Esophagus muscularis mucosa (tissue), 4 donors: ENCODE results near the gene HIP1R. TPM values are rescaled to one million over a fixed set of nuclear protein-coding genes. Genes with fewer than 3 reads are reported as not detected.

ENCODE experiments used
- DNase-seq: peaks from one replicate; pipeline ENCODE4 v3.0.0-alpha.2; 2017; ENCODE audit errors: extremely low spot score
- H3K27ac ChIP-seq, 4 donors: fragments of 200-600 bp; sonication (generic); replicated peaks in 1 of 4; 1 replicate in 3 of 4; 2 replicates in 1 of 4; pipeline ENCODE4 v1.5.1; 2016 to 2019; ENCODE audit warnings: mild to moderate bottlenecking in 1 of 4
- H3K27me3 ChIP-seq, 4 donors: fragments of 200-600 bp; sonication (generic); one replicate each; pipeline versions ENCODE4 v1.5.1 to v1.6.0; 2016 to 2019
- H3K36me3 ChIP-seq, 4 donors: fragments of 200-600 bp; sonication (generic); one replicate each; pipeline ENCODE4 v1.5.1; 2016 to 2019
- H3K4me1 ChIP-seq, 4 donors: fragments of 200-600 bp; sonication (generic); one replicate each; pipeline ENCODE4 v1.5.1; 2016 to 2019
- H3K4me3 ChIP-seq, 4 donors: fragments of 200-600 bp; sonication (generic); 1 replicate in 2 of 4; 2 replicates in 2 of 4; pipeline ENCODE4 v1.5.1; 2016 to 2019; ENCODE audit warnings: mild to moderate bottlenecking in 4 of 4, moderate library complexity in 1 of 4
- H3K9me3 ChIP-seq, 4 donors: fragments of 200-600 bp; sonication (generic); 1 replicate in 3 of 4; 2 replicates in 1 of 4; pipeline ENCODE4 v1.5.1; 2016 to 2019
- CTCF ChIP-seq, 3 experiments: fragments of 200-600 bp in 2 of 3; fragments of 450-650 bp in 1 of 3; sonication (generic) in 2 of 3; IDR thresholded peaks; one replicate each; pipeline ENCODE4 v1.5.1; 2017 to 2019; ENCODE audit warnings: antibody characterized with exemption in 3 of 3, mild to moderate bottlenecking in 2 of 3, moderate library complexity in 1 of 3
- EP300 ChIP-seq: sonication (generic); formaldehyde crosslinking; IDR thresholded peaks from one replicate; pipeline ENCODE4 v1.6.1; 2017; ENCODE audit warnings: antibody characterized with exemption
- POLR2A ChIP-seq: fragments of 450-650 bp; IDR thresholded peaks from one replicate; pipeline ENCODE4 v1.6.1; 2017; ENCODE audit warnings: antibody characterized with exemption, moderate library complexity, mild to moderate bottlenecking, low read depth
- POLR2AphosphoS5 ChIP-seq, 2 donors: sonication (generic); formaldehyde crosslinking; IDR thresholded peaks; one replicate each; pipeline ENCODE4 v1.6.1; 2017; ENCODE audit warnings: antibody characterized with exemption in 2 of 2
- WGBS: methylation state at CpG from one replicate; pipeline ENCODE4 v1.1.5; 2018; 5-methylcytosine and 5-hydroxymethylcytosine counted together
- intact Hi-C: fragments of 100-400 bp; cut with DNase I; formaldehyde crosslinking; loops from one replicate; pipeline ENCODE4 v1.15.1; 2023
- total RNA-seq, 4 donors: library from RNA; depleted of rRNA; stranded (reverse); fragments of >200 nt; gene quantifications; one replicate each; pipeline versions ENCODE4 v1.1.0 to v1.2.1, GENCODE V29; 2016

The HIP1R gene
- total RNA-seq, 4 donors from 2014 or later, result 13.3 to 38.3 (median 23.7) TPM

- Histone ChIP-seq H3K27me3 (no peaks in the 10 kb centered on the region), H3K36me3 (no peaks in the 10 kb centered on the region), H3K27ac (peak overlapping the region; percentile 66 to 74 (median 72)), H3K4me3 (peak overlapping the region; percentile 81 to 83 (median 82)), H3K9me3 (no peaks in the 10 kb centered on the region), H3K4me1 (peaks cover 20 to 29% (median 22%) of the 10 kb centered on the region in 4 donors)
- intact Hi-C loops, result no loop called here
- no peak for DNase-seq
- WGBS, result no CpG with 5 or more reads among the region's 43 CpGs
- no peak for TF ChIP-seq EP300
- no peak for TF ChIP-seq POLR2AphosphoS5 (IDR thresholded peaks at IDR 0.05)
- TF ChIP-seq CTCF (IDR thresholded peaks at IDR 0.05), result no peak
- TF ChIP-seq POLR2A, result no peak
Observed at GRCh38 chr12:122835750-122836026, 431 bp downstream of the HIP1R start.

- Histone ChIP-seq H3K27me3 (no peaks in the 10 kb centered on the region), H3K4me1 (peaks cover 26 to 33% (median 27%) of the 10 kb centered on the region in 4 donors), H3K9me3 (no peaks in the 10 kb centered on the region), H3K36me3 (no peaks in the 10 kb centered on the region), H3K27ac (peak overlapping the region; percentile 66 to 74 (median 72)), H3K4me3 (peak overlapping the region; percentile 81 to 83 (median 82))
- no peak for DNase-seq
- TF ChIP-seq CTCF (IDR thresholded peaks at IDR 0.05), result no peak
- no peak for TF ChIP-seq POLR2A
- TF ChIP-seq POLR2AphosphoS5 (IDR thresholded peaks at IDR 0.05), result no peak
- no peak for TF ChIP-seq EP300
- intact Hi-C loops, result no loop called here
- 10% methylated on average over 31 of the region's 42 CpGs for WGBS
Observed at GRCh38 chr12:122836027-122836921, 1.0 kb downstream of the HIP1R start.

- DNase-seq, result no peak
- no peaks in the 10 kb centered on the region for H3K27me3 ChIP-seq
- intact Hi-C loops, result no loop called here
- H3K4me1 ChIP-seq, result peaks cover 37 to 46% (median 40%) of the 10 kb centered on the region in 4 donors
- H3K9me3 ChIP-seq, result no peaks in the 10 kb centered on the region
- no peak for TF ChIP-seq CTCF (IDR thresholded peaks at IDR 0.05)
- TF ChIP-seq EP300, result no peak
- no peak for TF ChIP-seq POLR2A
- TF ChIP-seq POLR2AphosphoS5 (IDR thresholded peaks at IDR 0.05), result no peak
- H3K36me3 ChIP-seq, result no peaks in the 10 kb centered on the region
- no peak overlapping the region for H3K4me3 ChIP-seq
- WGBS, result 91% methylated on average over 22 of the region's 22 CpGs
- H3K27ac ChIP-seq, result no peak overlapping the region
Observed at GRCh38 chr12:122837306-122838265, 2.3 kb downstream of the HIP1R start.

- no peaks in the 10 kb centered on the region for H3K9me3 ChIP-seq
- no peak overlapping the region for H3K27ac ChIP-seq
- TF ChIP-seq POLR2AphosphoS5 (IDR thresholded peaks at IDR 0.05) (no peak), POLR2A (no peak), CTCF (IDR thresholded peaks at IDR 0.05) (no peak), EP300 (no peak)
- DNase-seq, result no peak
- H3K27me3 ChIP-seq, result no peaks in the 10 kb centered on the region
- peaks cover 49 to 55% (median 52%) of the 10 kb centered on the region in 4 donors for H3K4me1 ChIP-seq
- no peaks in the 10 kb centered on the region for H3K36me3 ChIP-seq
- 96% methylated on average over 5 of the region's 5 CpGs for WGBS
- H3K4me3 ChIP-seq, result no peak overlapping the region
- intact Hi-C loops, result no loop called here
Observed at GRCh38 chr12:122838841-122839240, 3.6 kb downstream of the HIP1R start.
